Measurements from ENCODE around the gene MAP7D2. TPM values are rescaled to one million over a fixed set of nuclear protein-coding genes. Genes with fewer than 3 reads are reported as not detected.
"Not testable (repeated sequence)": the region's sequence is repeated elsewhere in the genome, so short reads cannot be mapped to it uniquely, and the experiment has no call there.

MAP7D2 gene
- 0.44 TPM for total RNA-seq
- polyA plus RNA-seq (ENCODE audit: insufficient read depth in 1 of 8, insufficient read length in 8 of 8, low replicate concordance in 1 of 8), result under 1 TPM; 0.27 to 0.89 (median 0.48) TPM
- long read RNA-seq, donor 1, result 0 reads
- long read RNA-seq, donor 2, result 0 reads
- long read RNA-seq, donor 3, result 0 reads
- long read RNA-seq, donor 4, result 0 reads
- long read RNA-seq, donor 5, result 0 reads
- long read RNA-seq, donor 6, result 0 reads
- long read RNA-seq, donor 7, result 0 reads
- long read RNA-seq, donor 8, result 0 reads
- long read RNA-seq, donor 9, result 0 reads
- long read RNA-seq, donor 10, result 0 reads
- long read RNA-seq, donor 11, result 0 reads

GRCh38 chrX:20116577-20117240 is at the start of gene MAP7D2:
TSS of gene MAP7D2 (minus strand) at chrX:20116907. CDS start at chrX:20116879, 28 bp downstream.
- WGBS (ENCODE audit: insufficient coverage), result 31% methylated on average over 83 of the region's 91 CpGs
- H3K27me3 ChIP-seq (ENCODE audit: control insufficient read depth, insufficient read depth, low read length), result peaks cover 61% of the 10 kb centered on the region
- no peak for DNase-seq
- peaks cover 4% of the 10 kb centered on the region for H3K4me1 ChIP-seq (ENCODE audit: control insufficient read depth, insufficient read depth, low read length)
- peak within 1 kb of the TSS; percentile 25 for H3K4me3 ChIP-seq (ENCODE audit: low read length)
- H3K36me3 ChIP-seq (ENCODE audit: control insufficient read depth, insufficient read depth, low read length), result no peaks in the 10 kb centered on the region
- no peak within 1 kb of the TSS for H3K27ac ChIP-seq (ENCODE audit: low read length)
- H3K9me3 ChIP-seq (replicated peaks; ENCODE audit: control insufficient read depth, low read depth, low read length), result peaks cover 2% of the 10 kb centered on the region

- not testable (repeated sequence) for H3K4me1 ChIP-seq (ENCODE audit: control insufficient read depth, insufficient read depth, low read length); H3K9me3 ChIP-seq (replicated peaks; ENCODE audit: control insufficient read depth, low read depth, low read length); H3K36me3 ChIP-seq (ENCODE audit: control insufficient read depth, insufficient read depth, low read length); DNase-seq; H3K4me3 ChIP-seq (ENCODE audit: low read length); H3K27ac ChIP-seq (ENCODE audit: low read length)
- H3K27me3 ChIP-seq (ENCODE audit: control insufficient read depth, insufficient read depth, low read length), result peaks cover 24% of the 10 kb centered on the region
Measured at GRCh38 chrX:20162516-20162915, 45.8 kb upstream of the MAP7D2 start.

DNA sequence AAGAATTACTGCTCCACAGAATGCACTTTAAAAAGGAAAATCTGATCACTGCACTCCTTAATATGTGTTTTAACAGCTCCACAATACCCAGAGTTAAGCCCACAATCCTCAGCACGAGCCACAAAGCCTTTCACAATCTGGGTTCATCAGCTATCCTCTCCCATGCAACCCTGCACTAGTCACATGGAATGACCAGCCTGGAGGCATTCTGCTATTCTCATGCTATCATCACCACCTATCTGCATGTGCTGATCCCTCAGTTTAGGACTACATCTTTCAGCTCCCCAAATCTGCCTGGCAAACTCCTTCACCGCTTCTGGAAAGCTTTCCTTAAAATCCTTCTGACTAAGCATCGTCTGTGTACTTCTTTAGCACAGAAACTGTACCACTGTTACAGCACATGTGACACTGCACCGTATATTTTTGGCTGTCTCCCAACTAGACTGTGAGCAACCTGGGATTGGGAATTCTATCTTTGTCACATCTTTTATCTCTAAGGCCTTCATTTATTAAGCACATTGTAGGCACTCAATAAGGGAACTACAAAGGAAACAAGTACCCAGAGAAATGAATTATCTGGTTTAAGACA is 43.2 kb upstream of the MAP7D2 start:
- no peak for DNase-seq
- Histone ChIP-seq H3K27me3 (ENCODE audit: control insufficient read depth, insufficient read depth, low read length) (peaks cover 29% of the 10 kb centered on the region), H3K4me1 (ENCODE audit: control insufficient read depth, insufficient read depth, low read length) (no peaks in the 10 kb centered on the region), H3K36me3 (ENCODE audit: control insufficient read depth, insufficient read depth, low read length) (peaks cover 10% of the 10 kb centered on the region), H3K4me3 (ENCODE audit: low read length) (no peak overlapping the region), H3K9me3 (replicated peaks; ENCODE audit: control insufficient read depth, low read depth, low read length) (no peaks in the 10 kb centered on the region), H3K27ac (ENCODE audit: low read length) (no peak overlapping the region)
- 78% methylated on average over 3 of the region's 4 CpGs for WGBS (ENCODE audit: insufficient coverage)

- no peak overlapping the region for H3K27ac ChIP-seq (ENCODE audit: low read length)
- DNase-seq, result no peak
- H3K9me3 ChIP-seq (replicated peaks; ENCODE audit: control insufficient read depth, low read depth, low read length), result no peaks in the 10 kb centered on the region
- H3K4me3 ChIP-seq (ENCODE audit: low read length), result no peak overlapping the region
- peaks cover 7% of the 10 kb centered on the region for H3K36me3 ChIP-seq (ENCODE audit: control insufficient read depth, insufficient read depth, low read length)
- WGBS (ENCODE audit: insufficient coverage), result 100% methylated on average over 2 of the region's 3 CpGs
- no peaks in the 10 kb centered on the region for H3K4me1 ChIP-seq (ENCODE audit: control insufficient read depth, insufficient read depth, low read length)
- H3K27me3 ChIP-seq (ENCODE audit: control insufficient read depth, insufficient read depth, low read length), result peaks cover 15% of the 10 kb centered on the region
Measured at GRCh38 chrX:20151689-20152088, 35.0 kb upstream of the MAP7D2 start.

GRCh38 chrX:20149326-20149725 is 32.6 kb upstream of the MAP7D2 start:
- Histone ChIP-seq H3K27ac (ENCODE audit: low read length) (no peak overlapping the region), H3K36me3 (ENCODE audit: control insufficient read depth, insufficient read depth, low read length) (no peaks in the 10 kb centered on the region), H3K9me3 (replicated peaks; ENCODE audit: control insufficient read depth, low read depth, low read length) (no peaks in the 10 kb centered on the region), H3K4me3 (ENCODE audit: low read length) (no peak overlapping the region), H3K27me3 (ENCODE audit: control insufficient read depth, insufficient read depth, low read length) (peaks cover 19% of the 10 kb centered on the region), H3K4me1 (ENCODE audit: control insufficient read depth, insufficient read depth, low read length) (no peaks in the 10 kb centered on the region)
- DNase-seq, result no peak
- no CpG with 5 or more reads among the region's 2 CpGs for WGBS (ENCODE audit: insufficient coverage)

- 83% methylated on average over 1 of the region's 1 CpG for WGBS (ENCODE audit: insufficient coverage)
- H3K4me1 ChIP-seq (ENCODE audit: control insufficient read depth, insufficient read depth, low read length), result no peaks in the 10 kb centered on the region
- no peak overlapping the region for H3K27ac ChIP-seq (ENCODE audit: low read length)
- H3K9me3 ChIP-seq (replicated peaks; ENCODE audit: control insufficient read depth, low read depth, low read length), result no peaks in the 10 kb centered on the region
- no peak for DNase-seq
- H3K4me3 ChIP-seq (ENCODE audit: low read length), result no peak overlapping the region
- peaks cover 23% of the 10 kb centered on the region for H3K27me3 ChIP-seq (ENCODE audit: control insufficient read depth, insufficient read depth, low read length)
- no peaks in the 10 kb centered on the region for H3K36me3 ChIP-seq (ENCODE audit: control insufficient read depth, insufficient read depth, low read length)
Measured at GRCh38 chrX:20147561-20147960, 30.9 kb upstream of the MAP7D2 start.

DNA sequence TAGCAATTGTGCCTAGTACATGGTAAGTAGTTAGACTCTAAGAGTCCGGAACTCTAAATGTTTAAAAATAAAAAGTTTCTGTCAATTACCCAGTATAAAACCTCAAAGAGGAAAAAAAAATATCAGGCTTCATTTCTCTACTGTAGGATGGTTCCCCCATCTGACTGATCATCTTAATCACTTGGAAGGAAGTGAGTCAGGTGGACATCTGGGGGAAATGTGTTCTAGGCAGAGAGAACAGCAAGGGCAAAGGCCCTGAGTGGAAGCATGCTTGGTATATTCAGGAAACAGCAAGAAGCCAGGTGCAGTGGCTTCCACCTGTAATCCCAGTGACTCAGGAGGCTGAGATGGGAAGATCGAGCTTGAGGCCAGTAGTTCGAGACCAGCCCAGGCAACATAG is 27.8 kb upstream of the MAP7D2 start:
- Histone ChIP-seq H3K4me3 (ENCODE audit: low read length) (no peak overlapping the region), H3K4me1 (ENCODE audit: control insufficient read depth, insufficient read depth, low read length) (no peaks in the 10 kb centered on the region), H3K27me3 (ENCODE audit: control insufficient read depth, insufficient read depth, low read length) (peaks cover 20% of the 10 kb centered on the region), H3K36me3 (ENCODE audit: control insufficient read depth, insufficient read depth, low read length) (peaks cover under 1% of the 10 kb centered on the region), H3K9me3 (replicated peaks; ENCODE audit: control insufficient read depth, low read depth, low read length) (no peaks in the 10 kb centered on the region), H3K27ac (ENCODE audit: low read length) (no peak overlapping the region)
- no CpG with 5 or more reads among the region's 3 CpGs for WGBS (ENCODE audit: insufficient coverage)
- DNase-seq, result no peak

GRCh38 chrX:20143561-20143960 is 26.9 kb upstream of the MAP7D2 start:
- DNase-seq, result no peak
- no peaks in the 10 kb centered on the region for H3K9me3 ChIP-seq (replicated peaks; ENCODE audit: control insufficient read depth, low read depth, low read length)
- H3K27me3 ChIP-seq (ENCODE audit: control insufficient read depth, insufficient read depth, low read length), result peaks cover 17% of the 10 kb centered on the region
- H3K36me3 ChIP-seq (ENCODE audit: control insufficient read depth, insufficient read depth, low read length), result peaks cover 6% of the 10 kb centered on the region
- no peaks in the 10 kb centered on the region for H3K4me1 ChIP-seq (ENCODE audit: control insufficient read depth, insufficient read depth, low read length)
- no peak overlapping the region for H3K27ac ChIP-seq (ENCODE audit: low read length)
- WGBS (ENCODE audit: insufficient coverage), result 60% methylated on average over 1 of the region's 2 CpGs
- H3K4me3 ChIP-seq (ENCODE audit: low read length), result no peak overlapping the region

GRCh38 chrX:20143111-20143510 is 26.4 kb upstream of the MAP7D2 start:
- no peaks in the 10 kb centered on the region for H3K4me1 ChIP-seq (ENCODE audit: control insufficient read depth, insufficient read depth, low read length)
- 61% methylated on average over 5 of the region's 6 CpGs for WGBS (ENCODE audit: insufficient coverage)
- peak; percentile 8 for DNase-seq
- no peak overlapping the region for H3K27ac ChIP-seq (ENCODE audit: low read length)
- H3K4me3 ChIP-seq (ENCODE audit: low read length), result no peak overlapping the region
- H3K27me3 ChIP-seq (ENCODE audit: control insufficient read depth, insufficient read depth, low read length), result peaks cover 17% of the 10 kb centered on the region
- H3K36me3 ChIP-seq (ENCODE audit: control insufficient read depth, insufficient read depth, low read length), result peaks cover 8% of the 10 kb centered on the region
- H3K9me3 ChIP-seq (replicated peaks; ENCODE audit: control insufficient read depth, low read depth, low read length), result no peaks in the 10 kb centered on the region

All from muscle of leg (tissue), 16 donors.